RWPE2 (cell line): ENCODE data around the gene FMNL2.
"Not testable (repeated sequence)": the region's sequence is repeated elsewhere in the genome, so short reads cannot be mapped to it uniquely, and the experiment has no call there.

ENCODE experiments used
- ATAC-seq: fragments of 200-7000 bp; cut with Tn5 transposase; 3 replicates; pipeline ENCODE4 v1.9.1; 2021; ENCODE audit warnings: low read depth
- DNase-seq: peaks from one replicate; pipeline ENCODE4 v3.0.0-alpha.2; 2020; ENCODE audit warnings: low spot score
- H3K27ac ChIP-seq: fragments of 450-650 bp; 2 replicates; pipeline ENCODE4 v1.5.1; 2017; ENCODE audit warnings: mild to moderate bottlenecking; ENCODE audit not compliant: poor library complexity, severe bottlenecking
- H3K27me3 ChIP-seq: fragments of 250-450 bp; sonication (Bioruptor Pico); 2 replicates; pipeline ENCODE4 v1.5.1; 2021; ENCODE audit warnings: mild to moderate bottlenecking, moderate library complexity; ENCODE audit not compliant: insufficient read depth, poor library complexity, severe bottlenecking
- H3K36me3 ChIP-seq: fragments of 250-450 bp; sonication (Bioruptor Pico); 2 replicates; pipeline ENCODE4 v1.5.1; 2020; ENCODE audit warnings: low read depth, mild to moderate bottlenecking, moderate library complexity
- H3K4me1 ChIP-seq: fragments of 250-450 bp; sonication (Bioruptor Pico); 2 replicates; pipeline ENCODE4 v1.5.1; 2021; ENCODE audit warnings: mild to moderate bottlenecking, moderate library complexity; ENCODE audit not compliant: insufficient read depth, poor library complexity, severe bottlenecking
- H3K4me3 ChIP-seq: fragments of 250-450 bp; sonication (Bioruptor Pico); 2 replicates; pipeline ENCODE4 v1.5.1; 2021; ENCODE audit warnings: mild to moderate bottlenecking, moderate library complexity; ENCODE audit not compliant: severe bottlenecking
- H3K9me3 ChIP-seq: fragments of 250-450 bp; sonication (Bioruptor Pico); 2 replicates; pipeline ENCODE4 v1.5.1; 2021; ENCODE audit warnings: mild to moderate bottlenecking, moderate library complexity; ENCODE audit not compliant: severe bottlenecking
- CTCF ChIP-seq: fragments of 450-650 bp; IDR thresholded peaks from one replicate; pipeline ENCODE4 v1.5.1; 2017; ENCODE audit warnings: mild to moderate bottlenecking, moderate library complexity; ENCODE audit not compliant: poor library complexity, severe bottlenecking

Gene FMNL2

GRCh38 chr2:152385650-152386049 lies 50.7 kb downstream of the FMNL2 start:
- ATAC-seq (no peak), DNase-seq (no peak)
- Histone ChIP-seq H3K9me3 (no peaks in the 10 kb centered on the region), H3K4me3 (no peak overlapping the region), H3K36me3 (no peaks in the 10 kb centered on the region), H3K4me1 (no peaks in the 10 kb centered on the region), H3K27ac (no peak overlapping the region), H3K27me3 (no peaks in the 10 kb centered on the region)
- TF ChIP-seq CTCF, result no peak

GRCh38 chr2:152386266-152386665 lies 51.3 kb downstream of the FMNL2 start:
- no peak for DNase-seq
- no peak for ATAC-seq
- no peak overlapping the region for H3K4me3 ChIP-seq
- H3K36me3 ChIP-seq, result no peaks in the 10 kb centered on the region
- no peaks in the 10 kb centered on the region for H3K9me3 ChIP-seq
- no peak overlapping the region for H3K27ac ChIP-seq
- H3K27me3 ChIP-seq, result no peaks in the 10 kb centered on the region
- TF ChIP-seq CTCF, result no peak
- H3K4me1 ChIP-seq, result no peaks in the 10 kb centered on the region

GRCh38 chr2:152387041-152387440 lies 52.1 kb downstream of the FMNL2 start:
- H3K27me3 ChIP-seq, result no peaks in the 10 kb centered on the region
- H3K27ac ChIP-seq, result no peak overlapping the region
- ATAC-seq, result no peak
- no peaks in the 10 kb centered on the region for H3K9me3 ChIP-seq
- H3K4me3 ChIP-seq, result no peak overlapping the region
- no peak for TF ChIP-seq CTCF
- no peaks in the 10 kb centered on the region for H3K4me1 ChIP-seq
- no peaks in the 10 kb centered on the region for H3K36me3 ChIP-seq
- DNase-seq, result no peak

- H3K27ac ChIP-seq, DNase-seq, H3K9me3 ChIP-seq, H3K36me3 ChIP-seq, H3K4me3 ChIP-seq, H3K4me1 ChIP-seq, H3K27me3 ChIP-seq, ATAC-seq: not testable (repeated sequence)
Observed at GRCh38 chr2:152388269-152388668, 53.3 kb downstream of the FMNL2 start.

- no peaks in the 10 kb centered on the region for H3K36me3 ChIP-seq
- H3K4me1 ChIP-seq, result no peaks in the 10 kb centered on the region
Observed at GRCh38 chr2:152389483-152389882, 54.5 kb downstream of the FMNL2 start.

More at GRCh38 chr2:152389483-152389882, 54.5 kb downstream of the FMNL2 start:
- Histone ChIP-seq H3K9me3 (no peaks in the 10 kb centered on the region), H3K27ac (no peak overlapping the region), H3K27me3 (no peaks in the 10 kb centered on the region), H3K4me3 (no peak overlapping the region)
- TF ChIP-seq CTCF, result no peak
- DNase-seq, result no peak
- ATAC-seq, result no peak
